ENCODE measurements around the gene HIGD2A. TPM values are rescaled to one million over a fixed set of nuclear protein-coding genes. Genes with fewer than 3 reads are reported as not detected.

HIGD2A gene, protein sequence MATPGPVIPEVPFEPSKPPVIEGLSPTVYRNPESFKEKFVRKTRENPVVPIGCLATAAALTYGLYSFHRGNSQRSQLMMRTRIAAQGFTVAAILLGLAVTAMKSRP
- 10 to 100 TPM; 86.0 to 87.7 TPM for total RNA-seq

DNA sequence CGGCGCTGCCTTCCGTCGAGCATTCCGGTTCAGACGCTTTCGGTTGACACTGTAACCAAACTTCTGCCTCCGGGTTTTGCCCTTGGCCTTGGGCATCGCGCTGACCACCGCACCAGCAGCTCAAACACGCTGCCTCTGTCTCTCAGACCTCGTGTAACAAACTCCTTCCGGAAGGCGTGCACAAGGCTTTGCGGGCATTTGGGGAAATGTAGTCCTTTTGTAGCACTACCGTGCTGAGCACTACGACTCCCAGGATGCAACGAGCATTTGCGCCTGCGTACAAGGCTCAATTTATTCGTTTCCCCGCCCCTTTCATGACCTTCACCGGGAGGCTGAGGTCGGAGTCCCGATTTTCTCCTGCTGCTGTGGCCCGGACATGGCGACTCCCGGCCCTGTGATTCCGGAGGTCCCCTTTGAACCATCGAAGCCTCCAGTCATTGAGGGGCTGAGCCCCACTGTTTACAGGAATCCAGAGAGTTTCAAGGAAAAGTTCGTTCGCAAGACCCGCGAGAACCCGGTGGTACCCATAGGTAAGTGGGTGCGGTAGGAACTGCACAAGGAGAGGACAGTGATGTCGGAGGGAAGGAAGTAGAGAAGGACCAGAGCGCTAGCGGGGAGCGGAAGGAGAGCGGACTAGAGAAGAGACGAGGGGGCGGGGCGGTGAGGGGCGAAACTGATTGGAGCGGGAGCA, at the start of gene HIGD2A, which contains the start of gene NOP16:
TSS of gene HIGD2A (plus strand) at position 308 of the 691 bp plus-strand sequence. CDS start at position 377, 69 bp downstream.
TSS of gene NOP16 (minus strand) at position 155 of the 691 bp plus-strand sequence. CDS start at position 96, 59 bp downstream.
- peaks cover 42% of the 10 kb centered on the region for H3K36me3 Mint-ChIP-seq
- H3K27ac Mint-ChIP-seq: peak within 1 kb of the TSS; percentile 99
- no peaks in the 10 kb centered on the region for H3K9me3 Mint-ChIP-seq (ENCODE audit: low read depth)
- CTCF ChIA-PET: interaction anchor here (0.6 to 2.2 kb wide), 8 partner anchors 27 to 593 kb away, joined by 3 to 9 read pairs (median 4); partner anchors contain the start of genes CLTB, FAF2, KIAA1191 and RNF44
- H3K27me3 Mint-ChIP-seq: no peaks in the 10 kb centered on the region
- peak; percentile 92 for ATAC-seq
- H3K4me3 Mint-ChIP-seq: peak within 1 kb of the TSS; percentile 93
- DNase-seq: peak; percentile 100
- H3K4me1 Mint-ChIP-seq: peaks cover 36% of the 10 kb centered on the region

DNA sequence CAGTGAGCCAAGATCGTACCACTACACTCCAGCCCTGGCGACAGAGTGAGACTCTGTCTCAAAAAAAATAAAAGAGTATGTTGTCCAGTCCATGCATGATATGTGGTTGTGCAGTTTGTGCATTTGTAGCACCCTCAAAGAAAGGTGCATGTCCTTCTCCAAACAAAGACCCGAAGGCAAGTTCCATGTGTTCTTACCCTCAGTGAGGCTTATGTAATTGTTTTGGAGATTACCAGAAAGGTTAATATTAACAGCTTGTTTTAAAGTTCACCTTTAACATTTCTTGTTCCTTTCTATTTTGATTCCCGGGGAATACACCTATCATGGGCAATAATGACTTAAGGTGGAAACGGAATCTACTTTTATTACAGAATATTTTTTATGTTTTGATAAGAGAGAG, 49.2 kb upstream of the HIGD2A start:
- DNase-seq (no peak), ATAC-seq (no peak)
- Mint-ChIP-seq H3K9me3 (ENCODE audit: low read depth) (no peaks in the 10 kb centered on the region), H3K4me1 (no peaks in the 10 kb centered on the region), H3K27ac (no peak overlapping the region), H3K36me3 (peaks cover 13% of the 10 kb centered on the region), H3K4me3 (no peak overlapping the region), H3K27me3 (no peaks in the 10 kb centered on the region)
- CTCF ChIA-PET: interaction anchor here (1.7 kb wide), 1 partner anchor 9 kb away, joined by 3 read pairs; no protein-coding TSS in a partner anchor

GRCh38 chr5:176341325-176342157, 47.0 kb upstream of the HIGD2A start:
- peaks cover 16% of the 10 kb centered on the region for H3K36me3 Mint-ChIP-seq
- no peaks in the 10 kb centered on the region for H3K27me3 Mint-ChIP-seq
- H3K4me3 Mint-ChIP-seq: no peak overlapping the region
- H3K9me3 Mint-ChIP-seq (ENCODE audit: low read depth): no peaks in the 10 kb centered on the region
- DNase-seq (no peak), ATAC-seq (no peak)
- CTCF ChIA-PET: interaction anchor here (1.5 kb wide), 1 partner anchor 18 kb away, joined by 3 read pairs; no protein-coding TSS in a partner anchor
- no peaks in the 10 kb centered on the region for H3K4me1 Mint-ChIP-seq
- no peak overlapping the region for H3K27ac Mint-ChIP-seq

GRCh38 chr5:176342158-176342483, 46.4 kb upstream of the HIGD2A start:
- DNase-seq (no peak), ATAC-seq (no peak)
- Mint-ChIP-seq H3K9me3 (ENCODE audit: low read depth) (no peaks in the 10 kb centered on the region), H3K27ac (no peak overlapping the region), H3K4me1 (no peaks in the 10 kb centered on the region), H3K27me3 (no peaks in the 10 kb centered on the region), H3K36me3 (peaks cover 14% of the 10 kb centered on the region), H3K4me3 (no peak overlapping the region)
- CTCF ChIA-PET: no interaction called here

GRCh38 chr5:176342766-176343458, 45.6 kb upstream of the HIGD2A start:
- no peak for DNase-seq
- Mint-ChIP-seq H3K27ac (no peak overlapping the region), H3K4me3 (no peak overlapping the region), H3K36me3 (peaks cover 18% of the 10 kb centered on the region), H3K4me1 (no peaks in the 10 kb centered on the region), H3K27me3 (no peaks in the 10 kb centered on the region), H3K9me3 (ENCODE audit: low read depth) (no peaks in the 10 kb centered on the region)
- CTCF ChIA-PET: no interaction called here
- ATAC-seq: no peak

DNA sequence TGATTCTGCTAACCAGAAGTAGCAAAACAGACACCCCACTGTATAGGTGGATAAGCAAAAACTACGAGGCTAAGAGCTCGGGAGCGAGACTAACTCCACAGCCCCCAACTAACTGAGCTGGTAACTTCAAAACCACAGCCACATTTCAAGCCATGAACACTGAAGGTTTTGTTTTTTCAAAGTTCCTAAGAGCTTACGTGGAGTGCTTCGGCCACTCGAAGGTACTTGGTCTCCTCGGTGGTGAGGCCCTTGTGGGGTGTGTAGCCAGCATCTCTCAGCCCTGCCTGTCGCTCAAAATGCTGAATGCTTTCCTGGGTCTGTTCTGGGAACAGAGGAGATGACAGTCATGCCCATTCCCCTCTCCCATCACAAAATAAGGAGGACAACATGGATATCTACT, 38.1 kb upstream of the HIGD2A start:
- H3K9me3 Mint-ChIP-seq (ENCODE audit: low read depth): no peaks in the 10 kb centered on the region
- peaks cover 61% of the 10 kb centered on the region for H3K36me3 Mint-ChIP-seq
- DNase-seq (no peak), ATAC-seq (no peak)
- no peaks in the 10 kb centered on the region for H3K27me3 Mint-ChIP-seq
- H3K4me3 Mint-ChIP-seq: no peak overlapping the region
- H3K27ac Mint-ChIP-seq: no peak overlapping the region
- H3K4me1 Mint-ChIP-seq: peaks cover 5% of the 10 kb centered on the region
- CTCF ChIA-PET: no interaction called here

- no peak for DNase-seq
- no peak overlapping the region for H3K4me3 Mint-ChIP-seq
- H3K9me3 Mint-ChIP-seq (ENCODE audit: low read depth): no peaks in the 10 kb centered on the region
- no peak for ATAC-seq
- peaks cover 7% of the 10 kb centered on the region for H3K4me1 Mint-ChIP-seq
- peaks cover 58% of the 10 kb centered on the region for H3K36me3 Mint-ChIP-seq
- CTCF ChIA-PET: interaction anchor here (1.2 kb wide), 1 partner anchor 308 kb away, joined by 3 read pairs; no protein-coding TSS in a partner anchor
- H3K27me3 Mint-ChIP-seq: no peaks in the 10 kb centered on the region
- H3K27ac Mint-ChIP-seq: peak overlapping the region; percentile 34
Observed at GRCh38 chr5:176352116-176352878, 36.3 kb upstream of the HIGD2A start.

GRCh38 chr5:176353533-176353932, 35.0 kb upstream of the HIGD2A start:
- Mint-ChIP-seq H3K27ac (no peak overlapping the region), H3K4me1 (peaks cover 16% of the 10 kb centered on the region), H3K36me3 (peaks cover 56% of the 10 kb centered on the region), H3K27me3 (no peaks in the 10 kb centered on the region), H3K4me3 (no peak overlapping the region), H3K9me3 (ENCODE audit: low read depth) (no peaks in the 10 kb centered on the region)
- no peak for DNase-seq
- ATAC-seq: no peak
- CTCF ChIA-PET: no interaction called here

GRCh38 chr5:176355400-176356178, 33.0 kb upstream of the HIGD2A start:
- no peak overlapping the region for H3K4me3 Mint-ChIP-seq
- H3K27ac Mint-ChIP-seq: no peak overlapping the region
- peaks cover 47% of the 10 kb centered on the region for H3K36me3 Mint-ChIP-seq
- peaks cover 22% of the 10 kb centered on the region for H3K4me1 Mint-ChIP-seq
- H3K9me3 Mint-ChIP-seq (ENCODE audit: low read depth): no peaks in the 10 kb centered on the region
- no peaks in the 10 kb centered on the region for H3K27me3 Mint-ChIP-seq
- no peak for ATAC-seq
- DNase-seq: no peak
- CTCF ChIA-PET: interaction anchor here (1.3 kb wide), 1 partner anchor 121 kb away, joined by 3 read pairs; no protein-coding TSS in a partner anchor

DNA sequence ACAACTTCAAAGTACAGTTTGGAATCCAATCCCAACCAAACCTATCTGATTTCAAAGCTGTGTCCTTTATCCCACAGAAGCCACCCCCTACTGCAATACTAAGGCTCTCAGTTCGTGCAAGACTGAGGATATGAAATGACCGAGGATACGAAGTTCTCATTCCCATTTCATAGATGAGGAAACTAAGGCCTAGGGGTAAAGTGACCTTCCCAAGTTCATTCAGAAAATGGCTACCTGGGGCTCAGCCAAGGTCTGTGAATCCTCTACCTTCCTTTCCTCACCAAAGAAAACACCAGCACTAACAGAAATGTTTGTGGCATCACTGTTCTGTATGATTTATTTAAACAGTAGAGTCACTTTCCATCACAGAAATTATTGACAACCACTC, 32.4 kb upstream of the HIGD2A start:
- Mint-ChIP-seq H3K4me3 (no peak overlapping the region), H3K27ac (no peak overlapping the region), H3K4me1 (peaks cover 22% of the 10 kb centered on the region), H3K36me3 (peaks cover 46% of the 10 kb centered on the region), H3K27me3 (no peaks in the 10 kb centered on the region), H3K9me3 (ENCODE audit: low read depth) (no peaks in the 10 kb centered on the region)
- ATAC-seq: no peak
- CTCF ChIA-PET: interaction anchor here (1.3 kb wide), 1 partner anchor 121 kb away, joined by 3 read pairs; no protein-coding TSS in a partner anchor
- DNase-seq: no peak

DNA sequence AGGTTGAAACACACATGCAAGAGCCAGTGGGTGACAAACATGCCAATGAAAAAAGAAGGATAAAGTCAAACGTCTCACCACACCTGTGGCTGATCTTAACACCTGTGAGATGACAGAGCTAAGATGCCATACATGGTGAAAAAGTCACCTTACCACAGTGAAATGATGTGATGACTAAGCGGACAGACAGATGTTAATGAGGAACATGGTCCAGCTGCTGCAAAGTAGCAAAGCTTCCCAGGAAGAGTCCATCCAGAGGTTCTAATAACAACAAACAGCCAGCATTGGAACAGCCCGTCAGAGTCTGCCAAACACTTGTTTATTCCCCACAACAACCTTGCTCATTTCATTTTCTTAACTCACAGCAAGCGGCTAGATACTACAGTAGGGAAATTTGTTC, 28.9 kb upstream of the HIGD2A start:
- peaks cover 31% of the 10 kb centered on the region for H3K4me1 Mint-ChIP-seq
- DNase-seq (no peak), ATAC-seq (no peak)
- H3K4me3 Mint-ChIP-seq: peak overlapping the region; percentile 45
- peak overlapping the region; percentile 16 for H3K27ac Mint-ChIP-seq
- peaks cover 28% of the 10 kb centered on the region for H3K36me3 Mint-ChIP-seq
- H3K9me3 Mint-ChIP-seq (ENCODE audit: low read depth): no peaks in the 10 kb centered on the region
- H3K27me3 Mint-ChIP-seq: no peaks in the 10 kb centered on the region
- CTCF ChIA-PET: interaction anchor here (1.0 kb wide), 1 partner anchor 19 kb away, joined by 3 read pairs; no protein-coding TSS in a partner anchor
